ENCODE measurements around the gene SORCS3.

The SORCS3 gene

GRCh38 chr10:104766341-104766740, 125.3 kb downstream of the SORCS3 start:
- H3K4me3 ChIP-seq = no peak overlapping the region
- H3K27ac ChIP-seq = no peak overlapping the region

GRCh38 chr10:104767282-104767681, 126.2 kb downstream of the SORCS3 start:
- H3K4me3 ChIP-seq = no peak overlapping the region
- no peak overlapping the region for H3K27ac ChIP-seq

- H3K4me3 ChIP-seq = no peak overlapping the region
- no peak overlapping the region for H3K27ac ChIP-seq
These were observed 126.7 kb downstream of the SORCS3 start for GRCh38 chr10:104767745-104768144.

GRCh38 chr10:104773105-104773504, 132.0 kb downstream of the SORCS3 start:
- no peak overlapping the region for H3K27ac ChIP-seq
- no peak overlapping the region for H3K4me3 ChIP-seq

- Histone ChIP-seq H3K27ac (no peak overlapping the region), H3K4me3 (no peak overlapping the region)
These were observed 133.1 kb downstream of the SORCS3 start for GRCh38 chr10:104774234-104774633.

- H3K4me3 ChIP-seq = no peak overlapping the region
- H3K27ac ChIP-seq = no peak overlapping the region
These were observed 136.2 kb downstream of the SORCS3 start for GRCh38 chr10:104777086-104777799.

- Histone ChIP-seq H3K4me3 (no peak overlapping the region), H3K27ac (no peak overlapping the region)
These were observed 137.3 kb downstream of the SORCS3 start for GRCh38 chr10:104778371-104778770.

GRCh38 chr10:104779701-104780100, 138.6 kb downstream of the SORCS3 start:
- Histone ChIP-seq H3K4me3 (no peak overlapping the region), H3K27ac (no peak overlapping the region)

- H3K27ac ChIP-seq = no peak overlapping the region
- H3K4me3 ChIP-seq = no peak overlapping the region
These were observed 139.1 kb downstream of the SORCS3 start for GRCh38 chr10:104780165-104780564.

GRCh38 chr10:104780946-104781595, 140.0 kb downstream of the SORCS3 start:
- H3K4me3 ChIP-seq = no peak overlapping the region
- no peak overlapping the region for H3K27ac ChIP-seq

- Histone ChIP-seq H3K27ac (no peak overlapping the region), H3K4me3 (no peak overlapping the region)
These were observed 143.4 kb downstream of the SORCS3 start for GRCh38 chr10:104784452-104784851.

GRCh38 chr10:104791471-104791870, 150.4 kb downstream of the SORCS3 start:
- H3K4me3 ChIP-seq = no peak overlapping the region
- H3K27ac ChIP-seq = no peak overlapping the region

- no peak overlapping the region for H3K4me3 ChIP-seq
- H3K27ac ChIP-seq = no peak overlapping the region
These were observed 154.3 kb downstream of the SORCS3 start for GRCh38 chr10:104795411-104795810.

- H3K27ac ChIP-seq = no peak overlapping the region
- no peak overlapping the region for H3K4me3 ChIP-seq
These were observed 155.7 kb downstream of the SORCS3 start for GRCh38 chr10:104796823-104797222.

- Histone ChIP-seq H3K27ac (no peak overlapping the region), H3K4me3 (no peak overlapping the region)
These were observed 161.9 kb downstream of the SORCS3 start for GRCh38 chr10:104802941-104803340.

- H3K27ac ChIP-seq = no peak overlapping the region
- H3K4me3 ChIP-seq = no peak overlapping the region
These were observed 163.8 kb downstream of the SORCS3 start for GRCh38 chr10:104804880-104805279.

- H3K27ac ChIP-seq = peak overlapping the region in 2 of 21 experiments; percentile 34 to 58
- no peak overlapping the region for H3K4me3 ChIP-seq
These were observed 165.7 kb downstream of the SORCS3 start for GRCh38 chr10:104806801-104807200.

- Histone ChIP-seq H3K27ac (peak overlapping the region in 2 of 21 experiments; percentile 34 to 58), H3K4me3 (no peak overlapping the region)
These were observed 166.7 kb downstream of the SORCS3 start for GRCh38 chr10:104807581-104808310.

GRCh38 chr10:104809288-104810090, 168.4 kb downstream of the SORCS3 start:
- H3K4me3 ChIP-seq = no peak overlapping the region

GRCh38 chr10:104811166-104811565, 170.1 kb downstream of the SORCS3 start:
- no peak overlapping the region for H3K27ac ChIP-seq

More at GRCh38 chr10:104809288-104810090, 168.4 kb downstream of the SORCS3 start:
- H3K27ac ChIP-seq = peak overlapping the region in 3 of 21 experiments; percentile 10 to 60 (median 56)

More at GRCh38 chr10:104811166-104811565, 170.1 kb downstream of the SORCS3 start:
- H3K4me3 ChIP-seq = no peak overlapping the region

Data from skin epidermis (tissue), 12 donors.